Neutrophil (primary cell): ENCODE results near the gene IL18R1.

Source experiments
- H3K27ac ChIP-seq: fragments of 200-600 bp; sonication (generic); 2 replicates; pipeline ENCODE4 v1.5.1; 2016; ENCODE audit warnings: mild to moderate bottlenecking, moderate library complexity
- H3K27me3 ChIP-seq: fragments of 200-600 bp; sonication (generic); 2 replicates; pipeline ENCODE4 v1.6.0; 2016; ENCODE audit warnings: mild to moderate bottlenecking
- H3K36me3 ChIP-seq: fragments of 200-600 bp; sonication (generic); 2 replicates; pipeline ENCODE4 v1.5.1; 2017
- H3K4me1 ChIP-seq, 2 experiments: fragments of 200-600 bp in 1 of 2; sonication (generic) in 1 of 2; 1 replicate in 1 of 2; 2 replicates in 1 of 2; pipeline versions ENCODE4 v1.5.1 to v1.6.1; 2013 to 2016; ENCODE audit warnings: low read depth in 1 of 2, low read length in 1 of 2, mild to moderate bottlenecking in 1 of 2, moderate library complexity in 1 of 2; ENCODE audit not compliant: control insufficient read depth in 1 of 2, insufficient read depth in 1 of 2
- H3K4me3 ChIP-seq, 2 experiments: fragments of 200-600 bp in 1 of 2; sonication (generic) in 1 of 2; 1 replicate in 1 of 2; 2 replicates in 1 of 2; pipeline ENCODE4 v1.5.1; 2013 to 2016; ENCODE audit warnings: low read depth in 1 of 2, low read length in 1 of 2, mild to moderate bottlenecking in 1 of 2, moderate library complexity in 1 of 2
- H3K9me3 ChIP-seq: fragments of 200-600 bp; sonication (generic); 2 replicates; pipeline ENCODE4 v1.5.1; 2016
- CTCF ChIP-seq: fragments of 200-600 bp; sonication (generic); IDR thresholded peaks from 2 replicates; pipeline ENCODE4 v1.5.1; 2016; ENCODE audit warnings: antibody characterized with exemption

The IL18R1 gene

GRCh38 chr2:102392096-102392495 lies 36.5 kb downstream of the IL18R1 start:
- H3K36me3 ChIP-seq, result peaks cover 34% of the 10 kb centered on the region
- no peaks in the 10 kb centered on the region for H3K4me1 ChIP-seq
- H3K9me3 ChIP-seq, result no peaks in the 10 kb centered on the region
- no peak overlapping the region for H3K27ac ChIP-seq
- no peak overlapping the region for H3K4me3 ChIP-seq
- H3K27me3 ChIP-seq, result no peaks in the 10 kb centered on the region
- TF ChIP-seq CTCF, result no peak

DNA sequence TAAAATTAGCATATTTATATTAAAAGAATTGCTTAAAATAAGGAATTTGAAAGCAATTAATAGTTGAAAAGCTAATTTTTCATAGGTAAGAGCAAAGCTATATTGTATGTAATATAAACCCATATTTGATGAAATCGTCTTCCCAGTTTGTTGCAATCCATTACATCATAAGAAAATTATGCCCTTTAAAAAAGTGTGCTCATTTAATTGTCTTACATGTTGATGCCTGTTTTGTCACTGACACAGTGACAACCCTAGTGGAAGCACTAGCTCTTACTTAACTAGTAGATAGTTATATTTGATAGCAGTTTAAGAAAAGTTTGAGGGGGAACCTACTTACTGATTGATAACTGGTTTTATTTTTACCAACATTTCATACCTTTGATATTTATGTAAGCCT lies 37.3 kb downstream of the IL18R1 start:
- Histone ChIP-seq H3K4me3 (no peak overlapping the region), H3K9me3 (no peaks in the 10 kb centered on the region), H3K4me1 (no peaks in the 10 kb centered on the region), H3K36me3 (peaks cover 28% of the 10 kb centered on the region), H3K27me3 (no peaks in the 10 kb centered on the region), H3K27ac (no peak overlapping the region)
- TF ChIP-seq CTCF, result no peak

DNA sequence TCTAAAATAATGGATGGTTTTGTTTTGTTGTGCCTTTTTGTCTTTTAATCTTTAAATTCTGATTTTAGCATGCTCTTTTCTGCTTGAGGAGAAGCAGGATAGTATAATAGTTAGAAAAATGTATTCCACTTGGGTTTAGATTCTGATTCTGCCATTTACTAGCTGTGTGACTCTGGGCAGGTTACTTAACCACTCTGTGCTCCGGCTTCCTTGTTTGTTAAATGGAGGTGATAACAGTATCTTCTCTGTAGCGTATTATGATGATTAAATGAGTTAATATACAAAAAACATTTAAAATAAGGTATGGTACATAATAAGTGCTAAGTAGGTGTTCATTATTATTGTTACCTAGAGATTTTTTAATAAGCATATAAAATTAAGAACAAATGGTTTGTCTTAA lies 40.4 kb downstream of the IL18R1 start:
- Histone ChIP-seq H3K36me3 (peaks cover 2% of the 10 kb centered on the region), H3K9me3 (no peaks in the 10 kb centered on the region), H3K4me1 (peaks cover 6 to 7% of the 10 kb centered on the region in 2 experiments), H3K27ac (no peak overlapping the region), H3K27me3 (no peaks in the 10 kb centered on the region), H3K4me3 (no peak overlapping the region)
- TF ChIP-seq CTCF, result no peak

DNA sequence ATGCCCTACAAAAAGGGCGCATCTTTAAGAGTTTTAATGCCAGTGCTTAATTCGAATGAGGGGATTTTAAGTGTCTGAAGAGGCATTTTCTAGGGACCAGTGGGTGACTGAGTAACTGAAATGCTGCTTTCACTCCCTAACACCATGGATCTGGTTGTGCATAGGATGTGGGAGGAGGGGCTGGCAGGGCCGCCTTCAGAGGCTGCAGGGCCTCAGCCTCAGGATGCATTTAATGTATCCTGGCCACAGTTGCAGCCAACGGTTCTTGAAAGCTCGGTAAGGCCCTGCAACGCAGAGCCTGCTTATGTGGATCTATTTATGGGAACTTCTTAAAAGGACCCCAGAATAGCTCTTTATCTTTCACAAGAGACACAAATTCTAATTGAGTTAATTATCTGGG lies 41.6 kb downstream of the IL18R1 start:
- no peaks in the 10 kb centered on the region for H3K36me3 ChIP-seq
- H3K9me3 ChIP-seq, result no peaks in the 10 kb centered on the region
- H3K4me3 ChIP-seq, result no peak overlapping the region
- H3K27me3 ChIP-seq, result no peaks in the 10 kb centered on the region
- no peak for TF ChIP-seq CTCF
- H3K4me1 ChIP-seq, result peaks cover 6 to 7% of the 10 kb centered on the region in 2 experiments
- H3K27ac ChIP-seq, result no peak overlapping the region

DNA sequence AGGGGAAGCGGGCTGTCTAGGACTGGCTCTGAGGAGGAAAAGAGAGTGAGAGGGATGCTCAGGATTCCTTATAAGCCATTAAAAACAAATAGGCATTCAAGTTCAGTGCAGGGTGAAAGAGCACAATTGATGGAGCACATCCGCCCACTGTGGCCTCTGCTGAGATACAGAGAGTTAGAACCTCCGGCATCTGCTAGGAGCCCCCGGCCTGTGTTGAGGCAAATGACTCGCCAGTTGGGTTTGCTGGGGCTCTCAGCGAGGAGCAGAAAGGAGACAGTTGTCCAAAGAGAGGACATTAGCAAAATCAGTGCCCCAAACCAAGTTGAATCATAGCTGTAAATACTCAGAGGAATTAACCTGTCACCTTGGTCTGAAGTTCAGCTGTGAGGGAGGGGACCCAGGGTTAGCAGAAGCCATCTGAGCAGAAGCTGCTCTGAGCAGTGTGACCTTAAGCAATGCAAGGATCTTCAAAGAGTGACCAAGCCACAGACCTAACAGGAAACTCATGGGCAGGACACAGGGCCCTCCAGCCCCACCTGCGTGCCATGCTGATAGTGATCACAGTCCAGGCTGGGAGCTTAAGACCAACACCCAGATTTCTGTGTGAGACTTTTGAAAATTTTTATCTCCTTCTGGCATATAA lies 44.0 kb downstream of the IL18R1 start:
- TF ChIP-seq CTCF, result no peak
- Histone ChIP-seq H3K36me3 (no peaks in the 10 kb centered on the region), H3K4me1 (peaks cover 6 to 7% of the 10 kb centered on the region in 2 experiments), H3K27ac (peak overlapping the region; percentile 4), H3K4me3 (no peak overlapping the region), H3K9me3 (no peaks in the 10 kb centered on the region), H3K27me3 (no peaks in the 10 kb centered on the region)

- Histone ChIP-seq H3K4me1 (peaks cover 6 to 7% of the 10 kb centered on the region in 2 experiments), H3K27ac (peak overlapping the region; percentile 0), H3K4me3 (no peak overlapping the region), H3K27me3 (no peaks in the 10 kb centered on the region), H3K36me3 (no peaks in the 10 kb centered on the region), H3K9me3 (no peaks in the 10 kb centered on the region)
- TF ChIP-seq CTCF, result no peak
Observed at GRCh38 chr2:102401456-102401855, 45.9 kb downstream of the IL18R1 start.
